SK-N-SH (cell line): ENCODE measurements around the gene KLF7. TPM values are rescaled to one million over a fixed set of nuclear protein-coding genes. Genes with fewer than 3 reads are reported as not detected.
A peak's percentile ranks its signal among the peaks of the same experiment; 100 is the strongest.

Source experiments
- CTCF ChIA-PET: fragments of 300-600, 350-600 bp; formaldehyde crosslinking; extraction: SDS; loops from one replicate; lab custom pipeline; 2021; lab: Yijun Ruan, JAX
- POLR2A ChIA-PET: fragments of 350-600 bp; sonication (Branson Sonifier 250); formaldehyde crosslinking; extraction: SDS; loops from one replicate; lab custom pipeline; 2020; ENCODE audit warnings: antibody characterized with exemption, inconsistent platforms; lab: Yijun Ruan, JAX
- DNase-seq: peaks from one replicate; pipeline ENCODE4 v3.0.0; 2012
- H2AFZ ChIP-seq: fragments of 200-600 bp; sonication (generic); 2 replicates; pipeline ENCODE4 v1.8.1; 2016; ENCODE audit warnings: antibody characterized with exemption, mild to moderate bottlenecking, low read depth
- H3F3A ChIP-seq: fragments of 200-600 bp; sonication (generic); replicated peaks from 2 replicates; pipeline ENCODE3; 2016; ENCODE audit warnings: antibody characterized with exemption, mild to moderate bottlenecking; ENCODE audit not compliant: insufficient read depth
- H3K27ac ChIP-seq, 2 experiments: fragments of 200-500 bp in 1 of 2; fragments of 200-600 bp in 1 of 2; sonication (Bioruptor generic) in 1 of 2; sonication (generic), shearing (Covaris generic) in 1 of 2; 2 replicates each; pipeline versions ENCODE4 v1.5.1 to v1.6.1; 2014 to 2016; ENCODE audit warnings: low read depth in 2 of 2, inconsistent platforms in 1 of 2, low read length in 1 of 2, mild to moderate bottlenecking in 1 of 2, mixed read lengths in 1 of 2
- H3K27me3 ChIP-seq: fragments of 200-600 bp; sonication (generic), shearing (Covaris generic); 2 replicates; pipeline ENCODE4 v1.6.1; 2016; ENCODE audit warnings: mixed run types; ENCODE audit not compliant: insufficient read depth
- H3K36me3 ChIP-seq, 2 experiments: fragments of 200-500 bp in 1 of 2; fragments of 200-600 bp in 1 of 2; sonication (Bioruptor generic) in 1 of 2; sonication (generic) in 1 of 2; replicated peaks in 1 of 2; 2 replicates each; pipeline versions ENCODE3 to v1.5.1; 2014 to 2016; ENCODE audit warnings: low read length in 1 of 2, mild to moderate bottlenecking in 1 of 2; ENCODE audit not compliant: insufficient read depth in 2 of 2, control insufficient read depth in 1 of 2
- H3K4me1 ChIP-seq, 2 experiments: fragments of 200-500 bp in 1 of 2; fragments of 200-600 bp in 1 of 2; sonication (Bioruptor generic) in 1 of 2; sonication (generic), shearing (Covaris generic) in 1 of 2; 2 replicates each; pipeline versions ENCODE4 v1.5.1 to v1.6.1; 2014 to 2016; ENCODE audit warnings: low read depth in 1 of 2, low read length in 1 of 2, mixed run types in 1 of 2; ENCODE audit not compliant: insufficient read depth in 2 of 2, control insufficient read depth in 1 of 2
- H3K4me2 ChIP-seq: fragments of 200-600 bp; sonication (generic), shearing (Covaris generic); 2 replicates; pipeline ENCODE4 v1.6.1; 2017; ENCODE audit warnings: mixed run types
- H3K4me3 ChIP-seq, 2 experiments: fragments of 200-500 bp in 1 of 2; fragments of 200-600 bp in 1 of 2; sonication (Bioruptor generic) in 1 of 2; sonication (generic), shearing (Covaris generic) in 1 of 2; 2 replicates each; pipeline versions ENCODE4 v1.5.1 to v1.8.1; 2014 to 2016; ENCODE audit warnings: low read depth in 2 of 2, inconsistent platforms in 1 of 2, low read length in 1 of 2, mild to moderate bottlenecking in 1 of 2, mixed read lengths in 1 of 2, moderate library complexity in 1 of 2
- H3K79me2 ChIP-seq: fragments of 200-600 bp; sonication (generic); 2 replicates; pipeline ENCODE4 v1.8.1; 2017; ENCODE audit warnings: mild to moderate bottlenecking; ENCODE audit not compliant: insufficient read depth
- H3K9ac ChIP-seq: fragments of 200-600 bp; sonication (generic); 2 replicates; pipeline ENCODE4 v1.6.1; 2017; ENCODE audit warnings: mixed run types
- H3K9me2 ChIP-seq: fragments of 200-600 bp; sonication (generic); 2 replicates; pipeline ENCODE4 v1.6.1; 2017; ENCODE audit warnings: mixed run types
- H3K9me3 ChIP-seq: fragments of 200-600 bp; sonication (generic); 2 replicates; pipeline ENCODE4 v1.6.1; 2017; ENCODE audit warnings: mixed run types, mild to moderate bottlenecking, moderate library complexity
- H4K20me1 ChIP-seq: fragments of 200-600 bp; sonication (generic); 2 replicates; pipeline ENCODE4 v1.6.1; 2017; ENCODE audit warnings: mild to moderate bottlenecking, mixed run types; ENCODE audit not compliant: insufficient read depth
- EZH2phosphoT487 ChIP-seq: fragments of 200-600 bp; sonication (generic); IDR thresholded peaks from 2 replicates; pipeline ENCODE4 v1.6.1; 2017; ENCODE audit warnings: low read depth, mixed run types, mild to moderate bottlenecking, antibody characterized with exemption, moderate library complexity, borderline replicate concordance
- GATA2 ChIP-seq: sonication (generic); formaldehyde crosslinking; IDR thresholded peaks from 2 replicates; pipeline ENCODE4 v1.5.0; 2020; ENCODE audit warnings: mild to moderate bottlenecking, missing genetic modification reagents
- MXI1 ChIP-seq: IDR thresholded peaks from 2 replicates; pipeline ENCODE4 v1.6.1; 2012; ENCODE audit warnings: mild to moderate bottlenecking, low read depth, low read length, improper control_type of control experiment
- NFIC ChIP-seq: IDR thresholded peaks from 2 replicates; pipeline ENCODE4 v1.4.0; 2012; ENCODE audit warnings: borderline replicate concordance
- USF1 ChIP-seq: IDR thresholded peaks from 2 replicates; pipeline ENCODE4 v1.4.0; 2012; ENCODE audit warnings: low read depth, borderline replicate concordance
- ZBTB33 ChIP-seq: IDR thresholded peaks from 2 replicates; pipeline ENCODE4 v1.4.0; 2012; ENCODE audit warnings: low read depth, borderline replicate concordance
- WGBS: methylation state at CpG from one replicate; pipeline ENCODE4 v1.1.6; 2017; ENCODE audit warnings: low lambda C conversion rate; 5-methylcytosine and 5-hydroxymethylcytosine counted together
- polyA plus RNA-seq, 3 experiments: library from polyadenylated mRNA; depleted of rRNA; stranded (reverse); fragments of >200 nt; gene quantifications; 2 replicates each; pipeline ENCODE4 v1.2.3, GENCODE V29; 2012
- TF ChIP-seq, protein P1 (sequence below): IDR thresholded peaks from 2 replicates; pipeline ENCODE4 v1.6.1; 2012; ENCODE audit warnings: mild to moderate bottlenecking, low read depth, low read length, moderate library complexity
- TF ChIP-seq, protein P2 (sequence below): IDR thresholded peaks from 2 replicates; pipeline ENCODE4; 2012

Gene KLF7
- polyA plus RNA-seq, 1 of the 3 experiments (the other 2 are of a cell fraction) = 7.5 TPM

DNA sequence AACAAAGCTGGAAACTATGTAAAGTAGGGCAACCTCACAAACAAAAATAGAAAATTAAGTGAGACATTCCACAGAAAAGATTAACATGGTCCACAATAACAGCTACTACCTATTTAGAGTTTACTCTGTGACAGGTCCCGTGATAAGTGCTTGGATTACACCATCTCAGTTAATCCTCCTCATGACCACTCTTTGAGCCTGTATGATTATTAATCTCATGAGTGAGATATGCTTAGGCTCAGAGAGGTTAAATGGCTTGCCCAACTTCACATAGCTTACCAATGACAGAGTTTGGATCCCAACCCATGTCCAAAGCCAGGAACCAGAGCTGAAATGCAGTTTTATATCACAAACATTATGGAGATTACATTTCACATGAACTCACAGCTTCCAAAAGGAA is 37.3 kb upstream of the KLF7 start:
- H4K20me1 ChIP-seq = no peaks in the 10 kb centered on the region
- TF ChIP-seq ZBTB33 (no peak), EZH2phosphoT487 (no peak), NFIC (no peak), GATA2 (CRISPR knock-in tag) (no peak), MXI1 (no peak), USF1 (no peak)
- H3K27me3 ChIP-seq = no peaks in the 10 kb centered on the region
- no peaks in the 10 kb centered on the region for H3K79me2 ChIP-seq
- ChIA-PET CTCF (interaction anchor here (0.5 to 1.9 kb wide), 3 partner anchors 12 to 270 kb away, joined by 3 to 4 read pairs (median 4); no protein-coding TSS in a partner anchor), POLR2A (no interaction called here)
- H3K4me3 ChIP-seq = no peak overlapping the region
- no peak for DNase-seq
- 33% methylated on average over 1 of the region's 1 CpG for WGBS
- H3K9me3 ChIP-seq = no peaks in the 10 kb centered on the region
- H3F3A ChIP-seq = no peaks in the 10 kb centered on the region
- H3K9ac ChIP-seq = no peak overlapping the region
- no peak overlapping the region for H3K4me2 ChIP-seq
- H3K36me3 ChIP-seq = no peaks in the 10 kb centered on the region
- peaks cover 0 to 8% of the 10 kb centered on the region in 2 experiments; a peak in 2 of 4 replicates for H3K4me1 ChIP-seq
- no peaks in the 10 kb centered on the region for H3K9me2 ChIP-seq
- no peak overlapping the region for H2AFZ ChIP-seq
- H3K27ac ChIP-seq = no peak overlapping the region

DNA sequence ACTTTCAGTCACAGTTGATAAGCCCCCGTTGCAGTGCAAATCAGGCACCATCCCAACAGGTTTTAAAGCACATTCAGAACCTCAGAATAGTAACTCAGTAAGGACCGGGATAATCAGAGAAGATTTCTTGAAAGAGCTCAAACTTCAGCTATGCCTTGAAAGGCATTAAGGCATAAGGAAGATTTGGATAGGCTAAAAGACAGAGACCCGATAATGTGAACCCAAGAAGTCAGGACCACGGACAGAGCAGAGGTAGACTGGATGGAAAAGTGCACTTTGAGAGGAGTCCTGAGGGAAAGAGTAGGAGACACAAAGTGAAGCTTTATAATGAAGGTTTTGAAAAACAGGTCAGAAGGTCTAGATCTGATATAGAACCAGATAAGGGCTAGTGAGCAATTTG is 36.9 kb upstream of the KLF7 start:
- no peak overlapping the region for H2AFZ ChIP-seq
- H3F3A ChIP-seq = no peaks in the 10 kb centered on the region
- no peaks in the 10 kb centered on the region for H3K27me3 ChIP-seq
- DNase-seq = no peak
- no peaks in the 10 kb centered on the region for H3K9me3 ChIP-seq
- peaks cover 0 to 8% of the 10 kb centered on the region in 2 experiments; a peak in 2 of 4 replicates for H3K4me1 ChIP-seq
- no peak overlapping the region for H3K27ac ChIP-seq
- CTCF ChIA-PET = interaction anchor here (1.6 to 1.9 kb wide), 2 partner anchors 11 to 271 kb away, joined by 4 read pairs; no protein-coding TSS in a partner anchor
- H3K36me3 ChIP-seq = no peaks in the 10 kb centered on the region
- 71% methylated on average over 4 of the region's 4 CpGs for WGBS
- H3K9me2 ChIP-seq = no peaks in the 10 kb centered on the region
- no peak overlapping the region for H3K4me2 ChIP-seq
- POLR2A ChIA-PET = no interaction called here
- no peaks in the 10 kb centered on the region for H3K79me2 ChIP-seq
- TF ChIP-seq, protein P1, sequence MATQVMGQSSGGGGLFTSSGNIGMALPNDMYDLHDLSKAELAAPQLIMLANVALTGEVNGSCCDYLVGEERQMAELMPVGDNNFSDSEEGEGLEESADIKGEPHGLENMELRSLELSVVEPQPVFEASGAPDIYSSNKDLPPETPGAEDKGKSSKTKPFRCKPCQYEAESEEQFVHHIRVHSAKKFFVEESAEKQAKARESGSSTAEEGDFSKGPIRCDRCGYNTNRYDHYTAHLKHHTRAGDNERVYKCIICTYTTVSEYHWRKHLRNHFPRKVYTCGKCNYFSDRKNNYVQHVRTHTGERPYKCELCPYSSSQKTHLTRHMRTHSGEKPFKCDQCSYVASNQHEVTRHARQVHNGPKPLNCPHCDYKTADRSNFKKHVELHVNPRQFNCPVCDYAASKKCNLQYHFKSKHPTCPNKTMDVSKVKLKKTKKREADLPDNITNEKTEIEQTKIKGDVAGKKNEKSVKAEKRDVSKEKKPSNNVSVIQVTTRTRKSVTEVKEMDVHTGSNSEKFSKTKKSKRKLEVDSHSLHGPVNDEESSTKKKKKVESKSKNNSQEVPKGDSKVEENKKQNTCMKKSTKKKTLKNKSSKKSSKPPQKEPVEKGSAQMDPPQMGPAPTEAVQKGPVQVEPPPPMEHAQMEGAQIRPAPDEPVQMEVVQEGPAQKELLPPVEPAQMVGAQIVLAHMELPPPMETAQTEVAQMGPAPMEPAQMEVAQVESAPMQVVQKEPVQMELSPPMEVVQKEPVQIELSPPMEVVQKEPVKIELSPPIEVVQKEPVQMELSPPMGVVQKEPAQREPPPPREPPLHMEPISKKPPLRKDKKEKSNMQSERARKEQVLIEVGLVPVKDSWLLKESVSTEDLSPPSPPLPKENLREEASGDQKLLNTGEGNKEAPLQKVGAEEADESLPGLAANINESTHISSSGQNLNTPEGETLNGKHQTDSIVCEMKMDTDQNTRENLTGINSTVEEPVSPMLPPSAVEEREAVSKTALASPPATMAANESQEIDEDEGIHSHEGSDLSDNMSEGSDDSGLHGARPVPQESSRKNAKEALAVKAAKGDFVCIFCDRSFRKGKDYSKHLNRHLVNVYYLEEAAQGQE = peak; percentile 99
- TF ChIP-seq, protein P2, sequence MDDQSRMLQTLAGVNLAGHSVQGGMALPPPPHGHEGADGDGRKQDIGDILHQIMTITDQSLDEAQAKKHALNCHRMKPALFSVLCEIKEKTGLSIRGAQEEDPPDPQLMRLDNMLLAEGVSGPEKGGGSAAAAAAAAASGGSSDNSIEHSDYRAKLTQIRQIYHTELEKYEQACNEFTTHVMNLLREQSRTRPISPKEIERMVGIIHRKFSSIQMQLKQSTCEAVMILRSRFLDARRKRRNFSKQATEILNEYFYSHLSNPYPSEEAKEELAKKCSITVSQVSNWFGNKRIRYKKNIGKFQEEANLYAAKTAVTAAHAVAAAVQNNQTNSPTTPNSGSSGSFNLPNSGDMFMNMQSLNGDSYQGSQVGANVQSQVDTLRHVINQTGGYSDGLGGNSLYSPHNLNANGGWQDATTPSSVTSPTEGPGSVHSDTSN = no peak
- TF ChIP-seq, all 33 proteins: peak for 1
- H3K9ac ChIP-seq = no peak overlapping the region
- no peaks in the 10 kb centered on the region for H4K20me1 ChIP-seq
- H3K4me3 ChIP-seq = no peak overlapping the region
